Measurements from ENCODE around the gene SLC36A3.

DNA sequence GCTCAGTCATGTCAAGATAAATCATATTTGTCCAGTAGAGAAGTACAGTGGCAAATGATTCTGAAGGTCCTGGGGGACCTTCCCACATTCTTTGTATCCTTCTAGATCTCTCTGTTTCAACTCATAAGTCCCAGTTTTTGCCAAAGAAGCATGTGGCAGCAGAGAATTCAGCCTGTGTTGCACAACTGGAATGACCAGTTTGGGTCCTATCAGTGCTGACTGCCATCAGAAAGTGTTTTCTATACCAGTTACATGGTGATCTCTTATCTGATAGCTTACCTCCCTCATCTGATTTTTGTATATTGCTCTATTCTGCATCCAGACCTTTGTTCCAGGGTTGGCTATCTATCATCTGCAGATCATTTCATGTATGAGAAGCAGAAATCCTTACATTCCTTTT is 28.9 kb downstream of the SLC36A3 start:
- TF ChIP-seq, protein P1, sequence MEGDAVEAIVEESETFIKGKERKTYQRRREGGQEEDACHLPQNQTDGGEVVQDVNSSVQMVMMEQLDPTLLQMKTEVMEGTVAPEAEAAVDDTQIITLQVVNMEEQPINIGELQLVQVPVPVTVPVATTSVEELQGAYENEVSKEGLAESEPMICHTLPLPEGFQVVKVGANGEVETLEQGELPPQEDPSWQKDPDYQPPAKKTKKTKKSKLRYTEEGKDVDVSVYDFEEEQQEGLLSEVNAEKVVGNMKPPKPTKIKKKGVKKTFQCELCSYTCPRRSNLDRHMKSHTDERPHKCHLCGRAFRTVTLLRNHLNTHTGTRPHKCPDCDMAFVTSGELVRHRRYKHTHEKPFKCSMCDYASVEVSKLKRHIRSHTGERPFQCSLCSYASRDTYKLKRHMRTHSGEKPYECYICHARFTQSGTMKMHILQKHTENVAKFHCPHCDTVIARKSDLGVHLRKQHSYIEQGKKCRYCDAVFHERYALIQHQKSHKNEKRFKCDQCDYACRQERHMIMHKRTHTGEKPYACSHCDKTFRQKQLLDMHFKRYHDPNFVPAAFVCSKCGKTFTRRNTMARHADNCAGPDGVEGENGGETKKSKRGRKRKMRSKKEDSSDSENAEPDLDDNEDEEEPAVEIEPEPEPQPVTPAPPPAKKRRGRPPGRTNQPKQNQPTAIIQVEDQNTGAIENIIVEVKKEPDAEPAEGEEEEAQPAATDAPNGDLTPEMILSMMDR (IDR thresholded peaks at IDR 0.05) = no peak
- TF ChIP-seq EZH2 (IDR thresholded peaks at IDR 0.05; ENCODE audit: borderline replicate concordance, insufficient read depth, low read depth, low read length, poor library complexity, severe bottlenecking) = no peak
